SIG-M5 treated with dmso at 0.1 percent for 504 hours (cell line): ENCODE results near the gene CRYBG3.
"Not testable (repeated sequence)": the region's sequence is repeated elsewhere in the genome, so short reads cannot be mapped to it uniquely, and the experiment has no call there.

Experiments used
- DNase-seq: peaks from one replicate; lab custom pipeline; 2025; ENCODE audit not compliant: unreplicated experiment; lab: John Stamatoyannopoulos, UW

The CRYBG3 gene

GRCh38 chr3:97895216-97895615 lies 73.4 kb downstream of the CRYBG3 start:
- no peak for DNase-seq

DNA sequence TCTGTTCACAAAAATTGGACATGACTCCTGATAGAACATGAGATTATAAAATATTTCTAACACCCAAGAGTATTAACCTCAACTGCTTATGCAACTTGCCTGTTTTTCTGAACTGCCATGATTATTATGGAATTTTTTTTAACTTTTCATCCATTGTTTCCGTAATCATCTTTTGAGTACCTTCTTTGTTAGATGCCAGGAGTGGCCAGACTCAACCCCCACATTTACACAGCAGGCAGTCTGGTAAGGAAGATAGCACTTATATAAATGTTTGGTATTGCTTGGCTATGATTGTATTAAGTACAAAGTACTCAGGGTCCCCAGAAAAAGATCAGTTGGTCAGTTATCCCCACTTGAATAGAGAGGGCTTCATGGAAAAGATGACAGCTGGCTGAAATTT lies 74.3 kb downstream of the CRYBG3 start:
- DNase-seq = no peak

GRCh38 chr3:97896547-97896946 lies 74.7 kb downstream of the CRYBG3 start:
- DNase-seq = no peak

DNA sequence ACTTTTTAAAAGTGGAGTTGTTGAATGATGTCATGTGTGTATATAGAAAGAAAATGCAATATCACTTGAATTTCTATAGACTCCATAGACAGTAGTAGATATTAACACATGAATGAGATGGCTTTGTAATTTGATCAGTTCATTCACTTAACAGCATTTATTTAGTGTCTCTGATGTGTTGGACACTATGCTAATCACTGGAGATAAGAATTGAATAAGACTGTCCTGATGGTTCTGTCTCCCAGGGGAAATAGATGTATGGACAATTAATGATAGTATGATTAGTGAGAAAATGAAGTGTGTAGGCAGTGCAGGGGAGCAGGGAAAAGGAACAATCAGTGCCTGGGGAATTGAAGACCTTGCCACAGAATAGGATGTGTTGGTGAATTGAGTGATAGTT lies 77.5 kb downstream of the CRYBG3 start:
- DNase-seq = no peak

GRCh38 chr3:97901313-97902248 lies 79.8 kb downstream of the CRYBG3 start:
- no peak for DNase-seq

- not testable (repeated sequence) for DNase-seq
Observed at GRCh38 chr3:97909830-97910229, 88.0 kb downstream of the CRYBG3 start.

DNA sequence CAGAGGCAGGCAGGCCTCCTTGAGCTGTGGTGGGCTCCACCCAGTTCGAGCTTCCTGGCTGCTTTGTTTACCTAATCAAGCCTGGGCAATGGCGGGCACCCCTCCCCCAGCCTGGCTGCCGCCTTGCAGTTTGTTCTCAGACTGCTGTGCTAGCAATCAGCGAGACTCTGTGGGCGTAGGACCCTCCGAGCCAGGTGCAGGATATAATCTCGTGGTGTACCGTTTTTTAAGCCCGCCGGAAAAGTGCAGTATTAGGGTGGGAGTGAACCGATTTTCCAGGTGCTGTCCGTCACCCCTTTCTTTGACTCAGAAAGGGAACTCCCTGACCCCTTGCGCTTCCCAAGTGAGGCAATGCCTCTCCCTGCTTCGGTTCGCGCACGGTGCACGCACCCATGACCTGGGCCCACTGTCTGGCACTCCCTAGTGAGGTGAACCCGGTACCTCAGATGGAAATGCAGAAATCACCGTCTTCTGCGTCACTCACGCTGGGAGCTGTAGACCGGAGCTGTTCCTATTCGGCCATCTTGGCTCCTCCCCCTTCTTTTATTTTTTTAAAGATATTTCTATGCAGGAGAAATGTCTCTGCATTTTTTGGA lies 88.5 kb downstream of the CRYBG3 start:
- DNase-seq = not testable (repeated sequence)

- no peak for DNase-seq
Observed at GRCh38 chr3:97910931-97911351, 89.1 kb downstream of the CRYBG3 start.

DNA sequence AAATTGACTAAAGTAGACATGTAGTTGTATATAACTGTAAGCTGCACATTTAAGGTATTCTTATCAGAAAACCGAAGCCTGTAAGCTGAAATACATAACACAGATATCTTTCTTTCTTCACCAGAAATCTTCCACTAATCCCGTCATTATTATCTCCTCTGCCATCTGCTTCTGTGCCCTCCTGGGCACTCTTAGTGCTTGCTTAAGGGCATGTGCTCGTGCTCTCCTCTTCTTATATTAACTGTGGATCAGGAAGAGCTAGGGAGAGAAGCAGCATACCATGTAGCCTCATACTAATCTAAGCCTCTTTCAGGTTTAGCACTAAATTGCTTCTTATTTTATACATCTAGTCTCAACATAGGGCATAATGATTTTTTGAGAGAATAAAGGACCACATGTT lies 89.6 kb downstream of the CRYBG3 start:
- no peak for DNase-seq

DNA sequence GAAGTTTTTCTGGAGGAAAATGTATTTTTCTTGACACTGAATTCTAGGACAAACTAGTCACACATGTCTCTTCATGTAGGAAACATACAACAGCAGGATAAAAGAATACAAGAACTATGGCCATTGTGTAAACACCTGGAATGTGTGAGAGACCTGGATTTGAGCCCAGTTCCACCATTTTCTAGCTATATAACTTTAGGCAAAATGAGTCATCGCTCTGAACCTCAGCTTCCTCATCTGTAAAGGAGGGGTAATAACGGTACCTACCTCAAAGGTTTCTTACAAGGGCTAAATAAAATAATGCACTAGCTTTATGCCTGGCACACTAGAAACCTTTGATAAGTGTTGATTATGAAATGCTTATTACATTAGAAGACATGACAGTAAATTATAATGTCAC lies 92.6 kb downstream of the CRYBG3 start:
- no peak for DNase-seq

GRCh38 chr3:97916576-97916975 lies 94.8 kb downstream of the CRYBG3 start:
- DNase-seq = no peak

- no peak for DNase-seq
Observed at GRCh38 chr3:97917813-97918536, 96.2 kb downstream of the CRYBG3 start.

DNA sequence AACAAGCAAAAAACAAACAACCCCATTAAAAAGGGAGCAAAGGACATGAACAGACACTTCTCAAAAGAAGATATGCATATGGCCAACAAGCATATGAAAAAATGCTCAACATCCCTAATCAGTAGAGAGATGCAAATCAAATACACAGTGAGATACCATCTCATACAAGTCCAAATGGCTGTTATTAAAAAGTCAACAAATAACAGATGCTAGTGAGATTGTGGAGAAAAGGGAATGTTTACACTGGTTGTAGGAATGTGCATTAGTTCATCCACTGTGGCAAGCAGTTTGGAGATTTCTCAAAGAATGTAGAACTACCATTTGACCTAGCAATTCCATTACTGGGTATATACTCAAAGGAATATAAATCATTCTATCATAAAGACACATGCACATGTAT lies 105.9 kb downstream of the CRYBG3 start:
- peak; percentile 34 for DNase-seq

- DNase-seq = no peak
Observed at GRCh38 chr3:97928986-97929385, 107.2 kb downstream of the CRYBG3 start.

GRCh38 chr3:97930018-97930417 lies 108.2 kb downstream of the CRYBG3 start:
- no peak for DNase-seq

- DNase-seq = no peak
Observed at GRCh38 chr3:97931218-97931617, 109.4 kb downstream of the CRYBG3 start.

DNA sequence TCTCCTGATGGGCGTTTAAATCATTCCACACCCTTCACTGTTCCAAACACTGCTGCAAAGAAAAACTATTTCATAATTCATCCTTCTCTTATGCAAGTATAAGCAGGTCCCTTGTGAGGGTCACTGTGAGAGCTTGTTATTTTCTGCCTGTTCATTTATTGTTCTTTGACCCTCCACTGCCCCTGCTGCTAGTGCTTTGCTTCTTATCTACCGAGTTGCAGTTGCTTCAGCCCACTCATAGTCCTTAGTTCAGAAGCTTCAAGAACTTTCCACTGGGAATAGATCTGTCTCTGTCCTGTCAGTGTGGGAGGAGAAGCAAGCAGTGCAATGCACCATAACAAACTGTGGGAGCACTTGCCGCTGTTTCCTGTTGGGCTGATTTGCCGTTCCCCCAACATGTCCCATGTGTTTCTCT lies 110.6 kb downstream of the CRYBG3 start:
- DNase-seq = no peak

DNA sequence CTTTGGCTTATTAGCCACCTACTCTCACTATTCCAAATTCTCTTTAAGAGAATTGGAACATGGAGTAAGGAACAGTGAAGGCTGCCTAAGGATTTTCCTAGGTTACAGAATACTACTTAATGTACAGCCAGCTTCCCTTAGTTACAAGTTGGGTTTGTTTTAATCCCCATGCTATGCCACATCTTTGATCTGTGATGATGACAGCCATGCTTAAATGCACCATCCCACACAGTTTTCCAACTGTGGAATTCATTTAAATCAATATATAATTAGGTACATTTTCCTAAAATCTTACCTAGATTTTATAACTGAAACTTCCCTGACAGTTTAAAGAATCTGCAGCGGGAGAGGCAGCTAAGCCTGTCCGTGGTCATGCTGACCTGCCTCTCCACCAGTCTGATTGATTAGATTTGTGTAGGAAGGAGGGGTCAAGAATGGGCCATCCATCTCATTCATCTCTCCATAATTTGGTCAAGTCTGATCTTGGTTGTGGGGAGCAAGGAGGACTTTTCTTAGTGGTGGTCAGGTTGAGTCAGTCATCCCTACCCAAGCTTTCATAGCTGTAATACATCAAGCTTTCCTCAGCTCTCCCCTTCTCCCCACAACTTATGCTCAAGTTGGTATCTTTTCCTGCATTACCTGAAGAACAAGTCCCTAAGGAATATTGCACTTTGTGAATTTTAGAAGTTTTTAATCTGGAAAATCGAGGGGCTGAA lies 113.3 kb downstream of the CRYBG3 start:
- DNase-seq = no peak

- no peak for DNase-seq
Observed at GRCh38 chr3:97935842-97936241, 114.0 kb downstream of the CRYBG3 start.

- no peak for DNase-seq
Observed at GRCh38 chr3:97937205-97937604, 115.4 kb downstream of the CRYBG3 start.

GRCh38 chr3:97938444-97938843 lies 116.6 kb downstream of the CRYBG3 start:
- no peak for DNase-seq
